ENCODE results near the gene ETDB. TPM values are rescaled to one million over a fixed set of nuclear protein-coding genes. Genes with fewer than 3 reads are reported as not detected.
"Not testable (repeated sequence)": the region's sequence is repeated elsewhere in the genome, so short reads cannot be mapped to it uniquely, and the experiment has no call there.

ETDB gene
- total RNA-seq = not detected
- long read RNA-seq = 0 reads

DNA sequence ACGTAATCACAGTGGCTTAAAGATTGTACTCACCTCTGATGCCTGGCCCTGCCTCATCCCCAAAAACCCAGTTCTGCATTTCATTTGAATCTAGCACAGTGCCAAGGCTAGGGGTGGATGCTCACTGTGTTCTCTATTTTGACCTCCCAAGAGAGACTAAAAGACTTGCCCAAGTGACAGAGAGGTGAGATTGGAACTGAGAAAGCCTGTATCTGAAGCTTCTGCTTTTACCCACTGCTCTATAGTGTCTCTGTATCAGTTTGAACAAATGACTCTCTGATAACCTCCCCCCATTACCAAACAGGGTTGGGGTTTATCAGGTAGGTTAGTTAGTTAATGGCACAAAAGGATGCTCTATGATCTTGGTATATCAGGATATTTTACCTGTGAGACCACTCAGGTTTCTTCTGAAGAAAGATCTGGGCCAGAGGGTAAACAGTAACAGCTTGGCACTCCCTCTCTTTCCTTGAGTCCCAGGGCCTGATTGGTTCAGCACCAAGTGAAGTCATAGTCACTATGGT, at the start of gene ETDB:
Gene ETDB, minus strand, starts transcription at position 471 of the 521 bp plus-strand sequence. CDS start 1,265 bp downstream, outside the sequence.
- intact Hi-C loops (cut with DNase I); ATAC-seq; H3K36me3 ChIP-seq; H3K9me3 ChIP-seq; H3K4me1 ChIP-seq; H3K27ac ChIP-seq; H3K4me3 ChIP-seq; DNase-seq; H3K27me3 ChIP-seq: not testable (repeated sequence)
- WGBS (ENCODE audit: insufficient coverage, low coverage, low lambda C conversion rate, missing lambda C conversion rate) = no CpG with 5 or more reads among the region's 1 CpG

DNA sequence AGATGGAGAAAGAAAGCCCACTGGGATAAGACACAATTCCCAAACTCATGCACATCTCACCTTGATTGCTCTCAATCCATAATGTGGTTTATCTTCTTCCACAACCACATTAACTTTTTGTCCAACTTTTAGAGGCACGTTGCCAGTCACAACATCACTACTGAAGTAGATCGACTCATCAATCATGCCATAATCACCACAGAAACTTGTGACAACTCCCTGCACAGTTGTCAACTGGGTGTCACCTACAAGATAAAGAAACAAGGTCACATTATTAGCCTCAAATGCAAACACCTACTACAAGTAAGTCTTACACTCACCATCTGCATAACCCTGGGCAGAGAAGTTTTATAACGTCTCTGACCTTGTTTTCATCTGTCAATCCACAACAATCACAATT, 49.2 kb upstream of the ETDB start:
- H3K27me3 ChIP-seq; DNase-seq; intact Hi-C loops (cut with DNase I); H3K36me3 ChIP-seq; H3K4me1 ChIP-seq; H3K4me3 ChIP-seq; H3K9me3 ChIP-seq; H3K27ac ChIP-seq; ATAC-seq: not testable (repeated sequence)
- 39% methylated on average over 3 of the region's 3 CpGs for WGBS (ENCODE audit: insufficient coverage, low coverage, low lambda C conversion rate, missing lambda C conversion rate)

DNA sequence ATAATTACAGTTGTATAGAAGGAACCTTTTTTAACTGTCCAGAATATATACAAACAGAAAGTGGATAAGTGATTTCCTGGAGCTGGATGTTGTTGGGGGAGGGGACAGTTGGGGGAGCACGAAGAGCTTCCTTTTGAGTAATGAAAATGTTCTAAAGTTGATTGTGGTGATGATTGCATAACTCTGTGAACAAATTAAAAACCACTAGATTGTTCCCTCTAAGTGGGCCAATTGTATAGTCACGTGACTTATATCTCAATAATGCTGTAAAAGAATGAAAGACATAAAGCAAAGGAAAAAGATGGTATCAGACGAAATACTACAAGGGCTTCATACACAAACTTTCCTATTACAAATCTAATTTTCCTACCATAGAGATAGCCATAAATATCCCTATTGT, 48.2 kb upstream of the ETDB start:
- Histone ChIP-seq H3K4me3 (no peak overlapping the region), H3K27ac (no peak overlapping the region), H3K9me3 (no peaks in the 10 kb centered on the region), H3K27me3 (no peaks in the 10 kb centered on the region), H3K4me1 (no peaks in the 10 kb centered on the region), H3K36me3 (no peaks in the 10 kb centered on the region)
- DNase-seq (no peak), ATAC-seq (no peak)
- intact Hi-C loops (cut with DNase I) = no loop called here
- no peak for TF ChIP-seq POLR2A (IDR thresholded peaks at IDR 0.05)
- TF ChIP-seq, protein P1, sequence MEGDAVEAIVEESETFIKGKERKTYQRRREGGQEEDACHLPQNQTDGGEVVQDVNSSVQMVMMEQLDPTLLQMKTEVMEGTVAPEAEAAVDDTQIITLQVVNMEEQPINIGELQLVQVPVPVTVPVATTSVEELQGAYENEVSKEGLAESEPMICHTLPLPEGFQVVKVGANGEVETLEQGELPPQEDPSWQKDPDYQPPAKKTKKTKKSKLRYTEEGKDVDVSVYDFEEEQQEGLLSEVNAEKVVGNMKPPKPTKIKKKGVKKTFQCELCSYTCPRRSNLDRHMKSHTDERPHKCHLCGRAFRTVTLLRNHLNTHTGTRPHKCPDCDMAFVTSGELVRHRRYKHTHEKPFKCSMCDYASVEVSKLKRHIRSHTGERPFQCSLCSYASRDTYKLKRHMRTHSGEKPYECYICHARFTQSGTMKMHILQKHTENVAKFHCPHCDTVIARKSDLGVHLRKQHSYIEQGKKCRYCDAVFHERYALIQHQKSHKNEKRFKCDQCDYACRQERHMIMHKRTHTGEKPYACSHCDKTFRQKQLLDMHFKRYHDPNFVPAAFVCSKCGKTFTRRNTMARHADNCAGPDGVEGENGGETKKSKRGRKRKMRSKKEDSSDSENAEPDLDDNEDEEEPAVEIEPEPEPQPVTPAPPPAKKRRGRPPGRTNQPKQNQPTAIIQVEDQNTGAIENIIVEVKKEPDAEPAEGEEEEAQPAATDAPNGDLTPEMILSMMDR (IDR thresholded peaks at IDR 0.05) = no peak
- WGBS (ENCODE audit: insufficient coverage, low coverage, low lambda C conversion rate, missing lambda C conversion rate) = 42% methylated on average over 3 of the region's 3 CpGs

DNA sequence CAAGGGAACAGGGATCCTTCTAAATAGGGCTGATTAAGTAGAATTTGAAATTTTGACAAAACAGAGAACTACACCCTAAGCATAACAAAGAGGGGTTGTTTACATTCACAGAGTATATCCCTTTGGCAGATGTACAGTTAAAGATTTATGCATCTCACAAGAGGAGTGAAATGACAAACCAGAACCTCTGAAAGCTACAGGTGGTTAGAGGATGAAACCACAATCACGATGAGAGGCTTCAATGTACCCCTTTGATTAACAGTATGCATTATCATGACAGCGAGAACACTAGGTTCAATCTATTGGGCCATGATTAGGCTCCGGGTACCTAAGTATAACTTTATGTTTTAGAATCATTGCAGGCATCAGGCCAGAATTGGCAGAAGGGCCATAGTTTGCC, 34.4 kb upstream of the ETDB start:
- H3K9me3 ChIP-seq; H3K4me1 ChIP-seq; H3K27me3 ChIP-seq; H3K27ac ChIP-seq; intact Hi-C loops (cut with DNase I); H3K36me3 ChIP-seq; ATAC-seq; DNase-seq; H3K4me3 ChIP-seq: not testable (repeated sequence)
- WGBS (ENCODE audit: insufficient coverage, low coverage, low lambda C conversion rate, missing lambda C conversion rate) = no CpG with 5 or more reads among the region's 3 CpGs

DNA sequence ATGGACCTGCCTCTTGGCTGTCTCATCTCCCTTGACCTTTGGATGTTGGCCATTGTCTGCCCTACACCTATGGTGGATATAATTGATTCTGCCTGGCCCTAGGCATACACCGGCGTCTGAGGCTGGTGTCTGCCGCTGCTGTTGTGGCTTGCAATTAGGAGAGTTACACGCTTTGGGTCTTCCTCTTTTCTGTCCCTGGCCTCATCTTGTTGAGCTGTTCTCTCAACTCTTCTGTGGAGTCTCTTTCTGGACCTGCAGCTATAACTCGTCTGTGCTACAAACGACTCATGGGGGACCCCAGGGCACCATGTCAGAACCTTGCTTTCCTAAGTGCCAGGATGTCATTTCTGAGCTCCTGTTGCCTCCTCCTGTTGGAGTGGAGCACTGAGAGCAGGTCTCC, 5.8 kb upstream of the ETDB start:
- H3K4me3 ChIP-seq; intact Hi-C loops (cut with DNase I); H3K36me3 ChIP-seq; H3K27ac ChIP-seq; H3K4me1 ChIP-seq; H3K9me3 ChIP-seq; DNase-seq; ATAC-seq; H3K27me3 ChIP-seq: not testable (repeated sequence)
- no CpG with 5 or more reads among the region's 6 CpGs for WGBS (ENCODE audit: insufficient coverage, low coverage, low lambda C conversion rate, missing lambda C conversion rate)

DNA sequence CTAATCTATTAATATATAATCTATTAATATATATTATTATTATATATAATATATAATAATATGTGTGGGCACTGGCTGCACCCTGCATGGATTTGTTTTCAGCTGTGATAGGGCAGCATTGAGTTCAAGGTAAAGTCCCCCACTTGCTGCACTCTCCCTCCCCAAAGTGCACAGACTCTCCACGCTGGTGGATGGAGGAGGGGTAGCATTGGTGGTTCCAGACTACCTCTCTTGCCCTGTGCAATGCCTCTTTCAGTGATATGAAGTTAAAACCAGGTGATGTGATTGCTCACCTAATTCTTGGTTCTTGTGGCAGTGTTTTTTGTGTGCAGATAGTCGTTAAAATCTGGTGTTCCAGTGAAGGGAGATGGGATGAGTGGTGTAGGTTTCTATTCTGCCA, 4.3 kb downstream of the ETDB start:
- no CpG with 5 or more reads among the region's 2 CpGs for WGBS (ENCODE audit: insufficient coverage, low coverage, low lambda C conversion rate, missing lambda C conversion rate)
- not testable (repeated sequence) for H3K27me3 ChIP-seq, ATAC-seq

DNA sequence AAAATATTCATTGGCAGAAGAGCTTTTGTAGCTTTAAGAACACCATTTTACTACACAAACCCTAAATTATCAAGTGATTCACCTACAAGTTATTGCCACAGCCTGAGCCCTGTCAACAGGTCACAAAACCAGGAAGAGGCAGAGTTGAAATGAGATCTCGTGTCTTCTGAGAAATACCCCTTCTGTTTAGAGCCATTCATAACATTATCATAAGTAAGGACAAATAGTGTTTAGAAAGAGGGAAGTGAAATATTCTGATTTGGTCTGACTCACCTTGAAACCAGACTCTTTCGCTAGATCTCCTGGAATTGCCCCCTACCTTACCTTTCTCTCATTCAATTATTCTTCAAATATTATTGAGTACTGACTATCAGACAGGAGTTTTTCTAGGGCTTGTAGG, 5.9 kb downstream of the ETDB start:
- Histone ChIP-seq H3K4me3 (no peak overlapping the region), H3K27ac (no peak overlapping the region), H3K4me1 (no peaks in the 10 kb centered on the region), H3K9me3 (no peaks in the 10 kb centered on the region), H3K27me3 (no peaks in the 10 kb centered on the region), H3K36me3 (no peaks in the 10 kb centered on the region)
- TF ChIP-seq POLR2A (IDR thresholded peaks at IDR 0.05) = no peak
- TF ChIP-seq, protein P1 (IDR thresholded peaks at IDR 0.05) = no peak
- DNase-seq (no peak), ATAC-seq (no peak)
- WGBS (ENCODE audit: insufficient coverage, low coverage, low lambda C conversion rate, missing lambda C conversion rate) = 51% methylated on average over 2 of the region's 2 CpGs
- intact Hi-C loops (cut with DNase I) = no loop called here

More for the DNA sequence above, 4.3 kb downstream of the ETDB start:
- intact Hi-C loops (cut with DNase I); H3K4me1 ChIP-seq; H3K9me3 ChIP-seq; H3K4me3 ChIP-seq; DNase-seq; H3K36me3 ChIP-seq; H3K27ac ChIP-seq: not testable (repeated sequence)
